Mesothelial cell of epicardium (in vitro differentiated cells): ENCODE measurements around the gene ZNF497. TPM values are rescaled to one million over a fixed set of nuclear protein-coding genes. Genes with fewer than 3 reads are reported as not detected.

ENCODE experiments used
- DNase-seq, 2 experiments: peaks; one replicate each; pipeline ENCODE4 v3.0.0; 2021; ENCODE audit warnings: low spot score in 2 of 2; ENCODE audit not compliant: unreplicated experiment in 2 of 2
- H3K27ac Mint-ChIP-seq: 2 replicates; pipeline ENCODE4 v1.8.0; 2021; ENCODE audit warnings: mixed read lengths
- H3K27me3 Mint-ChIP-seq: 2 replicates; pipeline ENCODE4 v1.8.0; 2021; ENCODE audit warnings: low read depth, mixed read lengths
- H3K36me3 Mint-ChIP-seq: 2 replicates; pipeline ENCODE4 v1.8.0; 2021; ENCODE audit warnings: mixed read lengths
- H3K4me1 Mint-ChIP-seq: 2 replicates; pipeline ENCODE4 v1.8.0; 2021; ENCODE audit warnings: mixed read lengths
- H3K4me3 Mint-ChIP-seq: 2 replicates; pipeline ENCODE4 v1.8.0; 2021; ENCODE audit warnings: mild to moderate bottlenecking, moderate library complexity, mixed read lengths
- H3K9me3 Mint-ChIP-seq: 2 replicates; pipeline ENCODE4 v1.8.0; 2021; ENCODE audit warnings: mixed read lengths
- total RNA-seq: library from RNA; stranded (reverse); gene quantifications from 3 replicates; pipeline ENCODE4 v1.2.1, GENCODE V29; 2021
- TF ChIP-seq, protein P1 (sequence below): fragments of 200-600 bp; sonication (generic); IDR thresholded peaks from one replicate; pipeline ENCODE4 v1.5.0; 2021; ENCODE audit warnings: antibody characterized with exemption; ENCODE audit not compliant: unreplicated experiment

ZNF497 gene
- total RNA-seq, 1 donor from 2014 or later: 7.6 TPM

GRCh38 chr19:58399903-58400302 is 37.4 kb upstream of the ZNF497 start:
- Mint-ChIP-seq H3K4me3 (peak overlapping the region; percentile 87), H3K27me3 (peaks cover 19% of the 10 kb centered on the region), H3K36me3 (peaks cover 2% of the 10 kb centered on the region), H3K4me1 (peaks cover 16% of the 10 kb centered on the region), H3K9me3 (no peaks in the 10 kb centered on the region), H3K27ac (no peak overlapping the region)
- TF ChIP-seq, protein P1, sequence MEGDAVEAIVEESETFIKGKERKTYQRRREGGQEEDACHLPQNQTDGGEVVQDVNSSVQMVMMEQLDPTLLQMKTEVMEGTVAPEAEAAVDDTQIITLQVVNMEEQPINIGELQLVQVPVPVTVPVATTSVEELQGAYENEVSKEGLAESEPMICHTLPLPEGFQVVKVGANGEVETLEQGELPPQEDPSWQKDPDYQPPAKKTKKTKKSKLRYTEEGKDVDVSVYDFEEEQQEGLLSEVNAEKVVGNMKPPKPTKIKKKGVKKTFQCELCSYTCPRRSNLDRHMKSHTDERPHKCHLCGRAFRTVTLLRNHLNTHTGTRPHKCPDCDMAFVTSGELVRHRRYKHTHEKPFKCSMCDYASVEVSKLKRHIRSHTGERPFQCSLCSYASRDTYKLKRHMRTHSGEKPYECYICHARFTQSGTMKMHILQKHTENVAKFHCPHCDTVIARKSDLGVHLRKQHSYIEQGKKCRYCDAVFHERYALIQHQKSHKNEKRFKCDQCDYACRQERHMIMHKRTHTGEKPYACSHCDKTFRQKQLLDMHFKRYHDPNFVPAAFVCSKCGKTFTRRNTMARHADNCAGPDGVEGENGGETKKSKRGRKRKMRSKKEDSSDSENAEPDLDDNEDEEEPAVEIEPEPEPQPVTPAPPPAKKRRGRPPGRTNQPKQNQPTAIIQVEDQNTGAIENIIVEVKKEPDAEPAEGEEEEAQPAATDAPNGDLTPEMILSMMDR: no peak
- DNase-seq: no peak

DNA sequence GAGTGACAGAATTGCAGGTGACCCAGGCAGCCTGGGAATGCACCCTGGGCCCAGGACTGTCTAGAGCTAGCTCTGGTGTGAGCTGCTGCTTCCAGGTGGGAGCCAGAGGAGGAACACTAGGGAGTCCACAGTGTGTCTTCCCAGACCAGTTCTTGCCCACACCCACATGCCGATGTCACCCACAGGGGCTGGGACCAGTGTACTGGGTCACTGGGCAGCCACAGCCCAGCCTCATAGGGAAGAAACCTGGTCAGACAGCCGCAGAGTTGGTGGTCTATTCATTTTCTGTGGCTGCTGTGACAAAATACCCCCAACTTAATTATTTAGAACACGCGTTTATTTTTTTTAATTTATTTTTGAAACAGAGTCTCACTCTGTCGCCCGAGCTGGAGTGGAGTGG is 36.0 kb upstream of the ZNF497 start:
- H3K9me3 Mint-ChIP-seq: no peaks in the 10 kb centered on the region
- H3K4me3 Mint-ChIP-seq: no peak overlapping the region
- TF ChIP-seq, protein P1: no peak
- DNase-seq: no peak
- peaks cover 16% of the 10 kb centered on the region for H3K4me1 Mint-ChIP-seq
- H3K36me3 Mint-ChIP-seq: peaks cover 12% of the 10 kb centered on the region
- no peak overlapping the region for H3K27ac Mint-ChIP-seq
- H3K27me3 Mint-ChIP-seq: peaks cover 20% of the 10 kb centered on the region

DNA sequence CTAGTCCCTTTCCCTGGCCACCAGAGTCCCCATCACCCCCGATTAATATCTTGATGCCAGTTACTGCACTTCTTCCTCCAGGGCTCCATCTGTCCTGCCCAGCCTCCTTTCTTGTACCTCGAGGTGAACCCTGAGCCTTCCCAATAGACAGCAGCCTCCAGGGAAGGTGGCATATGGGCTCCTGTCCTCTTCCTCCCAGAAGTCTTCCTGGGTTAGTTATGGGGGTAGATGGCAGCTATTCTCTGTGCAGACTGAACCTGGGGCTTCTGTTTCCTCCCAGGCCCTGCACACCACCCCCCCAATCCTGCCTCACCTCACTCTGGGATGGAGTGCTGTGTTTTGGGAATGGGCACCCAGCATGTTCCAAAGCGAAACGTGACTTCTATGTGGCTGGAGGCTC is 35.5 kb upstream of the ZNF497 start:
- H3K4me3 Mint-ChIP-seq: no peak overlapping the region

DNA sequence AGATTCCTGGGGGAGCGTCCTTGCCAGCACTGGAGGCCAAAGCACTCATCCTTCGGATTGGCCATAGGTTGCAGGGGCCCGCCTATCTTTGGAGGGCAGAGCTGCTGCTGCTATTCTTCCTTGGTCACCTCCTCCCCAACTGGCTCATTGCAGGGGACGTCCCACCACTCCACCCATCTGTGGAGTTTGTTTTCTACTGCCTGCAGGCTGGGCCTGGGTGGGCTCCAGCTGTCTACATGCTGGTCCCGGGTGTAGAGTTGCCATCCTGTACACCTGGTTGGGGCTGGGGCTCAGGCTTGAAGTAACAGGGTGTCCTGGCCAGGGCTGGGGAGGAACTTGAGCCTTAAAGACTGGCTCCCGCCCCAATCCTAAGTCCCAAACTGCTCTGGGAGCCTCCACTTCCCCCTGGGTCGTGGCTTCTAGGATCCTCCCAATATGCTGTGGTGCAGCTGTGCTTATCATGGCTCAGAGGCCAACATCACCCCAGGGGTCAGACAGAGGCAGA is 35.0 kb upstream of the ZNF497 start:
- H3K9me3 Mint-ChIP-seq: no peaks in the 10 kb centered on the region
- peaks cover 14% of the 10 kb centered on the region for H3K36me3 Mint-ChIP-seq
- TF ChIP-seq, protein P1: no peak
- peaks cover 20% of the 10 kb centered on the region for H3K27me3 Mint-ChIP-seq
- peaks cover 16% of the 10 kb centered on the region for H3K4me1 Mint-ChIP-seq
- H3K4me3 Mint-ChIP-seq: no peak overlapping the region
- no peak for DNase-seq
- H3K27ac Mint-ChIP-seq: no peak overlapping the region

More for the DNA sequence above, 35.5 kb upstream of the ZNF497 start:
- Mint-ChIP-seq H3K27me3 (peaks cover 20% of the 10 kb centered on the region), H3K4me1 (peaks cover 16% of the 10 kb centered on the region), H3K36me3 (peaks cover 14% of the 10 kb centered on the region), H3K9me3 (no peaks in the 10 kb centered on the region), H3K27ac (no peak overlapping the region)
- DNase-seq: no peak
- TF ChIP-seq, protein P1: no peak

- Mint-ChIP-seq H3K36me3 (peaks cover 14% of the 10 kb centered on the region), H3K27ac (no peak overlapping the region), H3K27me3 (peaks cover 20% of the 10 kb centered on the region), H3K4me3 (no peak overlapping the region), H3K9me3 (no peaks in the 10 kb centered on the region), H3K4me1 (peaks cover 16% of the 10 kb centered on the region)
- TF ChIP-seq, protein P1: no peak
- no peak for DNase-seq
These were observed 34.4 kb upstream of the ZNF497 start for GRCh38 chr19:58396691-58397532.
